ENCODE results near the gene MBL2.

GRCh38 chr10:52756295-52756694 is 16.3 kb downstream of the MBL2 start:
- TF ChIP-seq, protein P1, sequence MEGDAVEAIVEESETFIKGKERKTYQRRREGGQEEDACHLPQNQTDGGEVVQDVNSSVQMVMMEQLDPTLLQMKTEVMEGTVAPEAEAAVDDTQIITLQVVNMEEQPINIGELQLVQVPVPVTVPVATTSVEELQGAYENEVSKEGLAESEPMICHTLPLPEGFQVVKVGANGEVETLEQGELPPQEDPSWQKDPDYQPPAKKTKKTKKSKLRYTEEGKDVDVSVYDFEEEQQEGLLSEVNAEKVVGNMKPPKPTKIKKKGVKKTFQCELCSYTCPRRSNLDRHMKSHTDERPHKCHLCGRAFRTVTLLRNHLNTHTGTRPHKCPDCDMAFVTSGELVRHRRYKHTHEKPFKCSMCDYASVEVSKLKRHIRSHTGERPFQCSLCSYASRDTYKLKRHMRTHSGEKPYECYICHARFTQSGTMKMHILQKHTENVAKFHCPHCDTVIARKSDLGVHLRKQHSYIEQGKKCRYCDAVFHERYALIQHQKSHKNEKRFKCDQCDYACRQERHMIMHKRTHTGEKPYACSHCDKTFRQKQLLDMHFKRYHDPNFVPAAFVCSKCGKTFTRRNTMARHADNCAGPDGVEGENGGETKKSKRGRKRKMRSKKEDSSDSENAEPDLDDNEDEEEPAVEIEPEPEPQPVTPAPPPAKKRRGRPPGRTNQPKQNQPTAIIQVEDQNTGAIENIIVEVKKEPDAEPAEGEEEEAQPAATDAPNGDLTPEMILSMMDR (IDR thresholded peaks at IDR 0.05; ENCODE audit: low read length), result no peak
- no peak for TF ChIP-seq EZH2 (IDR thresholded peaks at IDR 0.05; ENCODE audit: borderline replicate concordance, low read length)
